GM19324 (cell line): ENCODE results near the gene ETHE1.
A peak's percentile ranks its signal among the peaks of the same experiment; 100 is the strongest.
"Not testable (repeated sequence)": the region's sequence is repeated elsewhere in the genome, so short reads cannot be mapped to it uniquely, and the experiment has no call there.

Experiments
- ATAC-seq: cut with Tn5 transposase; IDR thresholded peaks from one replicate; pipeline ENCODE4 v1.9.1; 2021; ENCODE audit warnings: mild to moderate bottlenecking, moderate library complexity; ENCODE audit not compliant: unreplicated experiment, low FRiP score

Gene ETHE1

GRCh38 chr19:43525836-43526771 is 897 bp downstream of the ETHE1 start:
- ATAC-seq = no peak

DNA sequence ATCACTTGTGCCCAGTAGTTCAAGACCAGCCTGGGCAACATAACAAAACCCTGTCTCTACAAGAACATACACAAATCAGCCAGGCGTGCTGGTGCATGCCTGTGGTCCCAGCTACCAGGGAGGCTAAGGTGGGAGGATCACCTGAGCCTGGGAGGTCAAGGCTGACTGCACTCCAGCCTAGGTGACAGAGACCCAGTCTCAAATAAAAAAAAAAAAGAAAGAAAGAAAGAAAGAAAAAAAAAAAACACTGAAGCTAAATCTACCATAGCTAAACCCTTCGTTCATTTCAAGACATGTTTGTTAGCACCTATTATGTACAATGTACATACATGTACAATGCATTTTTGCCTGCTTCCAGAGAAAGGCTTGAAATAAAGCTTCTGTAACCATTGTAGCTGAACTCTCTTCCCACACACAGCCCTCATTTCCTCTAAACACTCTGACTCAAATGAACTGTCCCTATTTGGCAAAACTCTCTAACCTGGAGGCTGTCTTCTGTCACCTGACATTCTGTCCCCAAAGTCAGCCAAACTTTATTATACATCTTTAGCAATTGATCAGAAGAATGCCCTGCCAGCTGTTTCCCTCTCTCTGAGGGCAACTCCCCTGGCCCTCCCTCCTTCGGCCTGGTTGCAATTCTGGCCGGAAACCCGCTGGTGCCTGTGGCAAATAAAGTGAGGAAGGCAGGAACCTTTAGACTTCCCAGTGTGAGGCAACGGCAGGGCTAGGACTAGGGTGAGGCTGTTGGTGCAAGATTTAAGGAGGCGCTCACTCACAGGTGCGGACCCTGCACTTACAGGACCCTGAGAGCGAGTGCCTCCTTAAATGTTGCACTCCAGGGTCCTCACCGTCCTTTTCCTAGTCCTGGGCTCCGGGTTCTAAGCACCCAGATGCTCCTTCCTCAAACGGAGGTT is 1.8 kb downstream of the ETHE1 start:
- no peak for ATAC-seq

DNA sequence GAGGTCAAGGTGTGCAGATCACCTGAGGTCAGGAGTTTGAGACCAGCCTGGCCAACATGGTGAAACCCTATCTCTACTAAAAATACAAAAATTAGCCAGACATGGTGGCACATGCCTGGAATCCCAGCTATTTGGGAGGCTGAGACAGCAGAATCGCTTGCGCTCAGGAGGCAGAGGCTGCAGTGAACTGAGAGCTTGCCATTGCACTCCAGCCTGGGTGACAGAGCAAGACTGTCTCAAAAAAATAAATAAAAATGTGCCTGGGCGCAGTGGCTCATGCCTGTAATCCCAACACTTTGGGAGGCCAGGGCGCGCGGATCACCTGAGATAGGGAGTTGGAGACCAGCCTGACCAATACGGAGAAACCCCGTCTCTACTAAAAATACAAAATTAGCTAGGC is 3.3 kb downstream of the ETHE1 start:
- not testable (repeated sequence) for ATAC-seq

GRCh38 chr19:43522929-43523328 is 4.1 kb downstream of the ETHE1 start:
- no peak for ATAC-seq

DNA sequence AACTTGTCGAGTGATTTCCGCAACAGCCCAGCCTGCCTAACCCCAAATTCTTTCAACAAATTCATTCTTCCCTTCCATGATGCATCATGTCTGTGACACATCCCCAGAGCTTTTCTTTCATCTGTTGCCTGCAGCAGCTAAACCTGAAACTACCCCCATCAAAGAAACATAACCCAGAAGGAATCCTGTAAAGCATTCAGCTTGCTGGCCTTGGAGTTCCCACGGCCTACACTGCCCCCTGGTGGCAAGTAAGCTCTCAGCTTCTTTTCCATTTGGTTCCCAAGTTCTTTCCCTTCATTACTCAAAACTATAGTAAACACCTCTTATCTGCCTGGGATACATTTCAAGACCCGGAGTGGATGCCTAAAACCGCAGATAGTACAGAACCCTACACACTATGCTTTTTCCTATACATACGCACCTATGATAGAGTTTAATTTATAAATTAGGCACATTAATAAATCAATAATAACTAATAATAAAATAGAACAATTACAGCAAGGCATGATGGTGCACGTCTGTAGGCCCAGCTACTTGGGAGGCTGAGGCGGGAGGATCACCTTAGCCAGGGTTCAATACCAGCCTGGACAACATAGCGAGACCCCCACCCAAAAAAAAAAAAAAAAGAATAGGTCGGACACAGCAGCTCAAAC is 7.4 kb downstream of the ETHE1 start:
- no peak for ATAC-seq

DNA sequence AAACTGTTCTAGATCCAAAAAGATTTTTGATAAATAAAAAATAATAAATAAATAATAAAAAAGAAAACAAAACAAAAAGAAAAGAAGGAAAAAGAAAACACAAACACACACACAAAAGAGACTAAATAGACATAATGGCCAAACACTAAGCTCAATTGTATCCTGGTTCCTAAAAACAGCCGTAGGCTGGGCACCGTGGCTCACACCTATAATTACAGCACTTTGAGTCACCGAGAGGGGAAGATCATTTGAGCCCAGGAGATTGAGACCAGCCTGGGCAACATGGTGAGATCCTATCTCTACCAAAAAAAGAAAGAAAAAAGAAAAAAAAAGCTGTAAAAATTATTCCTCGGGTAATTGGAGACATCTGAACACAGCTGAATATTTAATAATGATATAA is 8.9 kb downstream of the ETHE1 start:
- ATAC-seq = no peak

GRCh38 chr19:43512399-43512798 is 14.6 kb downstream of the ETHE1 start:
- ATAC-seq = not testable (repeated sequence)

DNA sequence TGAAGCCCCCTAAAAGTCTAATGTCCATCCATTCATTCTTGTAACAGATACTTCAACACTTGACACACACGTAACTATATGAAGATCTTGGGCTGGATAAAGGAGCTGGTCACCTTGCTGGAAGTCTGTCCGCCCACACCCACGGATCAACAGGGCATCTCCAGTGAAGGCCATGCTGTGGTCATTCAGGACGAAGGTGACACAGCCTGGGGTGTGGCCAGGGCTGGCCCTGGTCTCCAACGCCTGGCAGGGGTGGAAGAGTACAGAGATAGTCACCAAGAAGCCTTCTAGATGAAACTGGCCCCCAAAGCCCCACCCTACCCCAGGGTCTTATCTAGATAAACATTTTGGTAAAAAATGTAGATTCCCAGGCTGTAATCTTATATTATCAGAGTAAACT is 15.7 kb downstream of the ETHE1 start:
- no peak for ATAC-seq

- ATAC-seq = no peak
Measured at GRCh38 chr19:43510713-43511112, 16.3 kb downstream of the ETHE1 start.

- no peak for ATAC-seq
Measured at GRCh38 chr19:43507880-43508279, 19.1 kb downstream of the ETHE1 start.

DNA sequence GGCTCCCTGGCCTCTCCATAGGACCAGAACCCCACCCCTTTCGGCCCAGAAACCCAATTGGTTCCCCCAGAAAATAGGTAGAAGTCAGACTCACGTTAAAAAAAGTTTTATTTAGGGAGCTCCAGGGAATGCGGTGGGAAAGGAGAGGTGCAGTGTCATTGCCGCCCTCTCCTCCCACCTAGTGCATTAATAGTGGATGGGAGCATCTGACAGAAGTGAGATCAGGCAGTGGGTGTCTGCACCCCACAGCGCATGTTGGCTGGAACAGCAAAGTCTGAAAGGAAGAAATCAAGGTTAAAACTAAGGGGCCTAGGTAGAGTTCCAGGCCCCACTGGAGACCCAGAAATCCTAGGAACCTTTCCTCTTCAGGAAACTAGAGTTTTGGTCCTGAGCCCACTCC is 20.4 kb downstream of the ETHE1 start:
- ATAC-seq = no peak

DNA sequence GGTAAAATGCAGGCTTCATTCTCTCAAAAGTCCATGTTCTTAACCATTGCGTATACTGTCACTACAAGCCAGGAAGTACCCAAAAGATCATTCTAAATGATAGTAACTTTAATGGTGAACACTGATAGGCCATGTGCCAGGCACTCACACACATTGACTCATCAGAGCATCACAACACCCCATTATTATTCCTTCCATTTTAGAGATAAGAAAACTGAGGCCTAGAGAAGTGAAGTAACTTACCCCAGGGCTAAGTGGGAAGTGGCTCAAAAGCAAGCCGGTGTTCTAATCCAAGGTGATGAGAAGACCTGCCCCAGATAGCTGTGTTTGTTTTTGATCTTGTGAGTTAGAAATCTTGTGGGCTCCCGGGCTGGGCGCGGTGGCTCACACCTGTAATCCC is 21.1 kb downstream of the ETHE1 start:
- ATAC-seq = no peak

DNA sequence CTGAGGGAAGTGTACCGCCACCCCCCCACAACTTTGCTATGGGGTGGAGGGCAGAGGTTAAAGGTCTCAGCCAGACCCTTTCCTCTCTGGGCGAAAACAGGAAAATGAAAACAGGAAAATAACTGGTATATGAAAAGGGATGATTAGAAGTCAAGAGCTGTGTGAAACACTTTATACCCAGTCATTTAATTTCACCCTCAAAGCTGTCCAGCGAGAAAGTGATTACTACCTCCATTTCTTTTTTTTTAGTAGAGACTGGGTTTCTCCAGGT is 21.9 kb downstream of the ETHE1 start:
- no peak for ATAC-seq

GRCh38 chr19:43504426-43505185 is 22.4 kb downstream of the ETHE1 start, which contains the start of gene PHLDB3:
PHLDB3 (minus strand) TSS chr19:43504746; CDS start chr19:43504118, 628 bp downstream.
- peak; percentile 18 for ATAC-seq

DNA sequence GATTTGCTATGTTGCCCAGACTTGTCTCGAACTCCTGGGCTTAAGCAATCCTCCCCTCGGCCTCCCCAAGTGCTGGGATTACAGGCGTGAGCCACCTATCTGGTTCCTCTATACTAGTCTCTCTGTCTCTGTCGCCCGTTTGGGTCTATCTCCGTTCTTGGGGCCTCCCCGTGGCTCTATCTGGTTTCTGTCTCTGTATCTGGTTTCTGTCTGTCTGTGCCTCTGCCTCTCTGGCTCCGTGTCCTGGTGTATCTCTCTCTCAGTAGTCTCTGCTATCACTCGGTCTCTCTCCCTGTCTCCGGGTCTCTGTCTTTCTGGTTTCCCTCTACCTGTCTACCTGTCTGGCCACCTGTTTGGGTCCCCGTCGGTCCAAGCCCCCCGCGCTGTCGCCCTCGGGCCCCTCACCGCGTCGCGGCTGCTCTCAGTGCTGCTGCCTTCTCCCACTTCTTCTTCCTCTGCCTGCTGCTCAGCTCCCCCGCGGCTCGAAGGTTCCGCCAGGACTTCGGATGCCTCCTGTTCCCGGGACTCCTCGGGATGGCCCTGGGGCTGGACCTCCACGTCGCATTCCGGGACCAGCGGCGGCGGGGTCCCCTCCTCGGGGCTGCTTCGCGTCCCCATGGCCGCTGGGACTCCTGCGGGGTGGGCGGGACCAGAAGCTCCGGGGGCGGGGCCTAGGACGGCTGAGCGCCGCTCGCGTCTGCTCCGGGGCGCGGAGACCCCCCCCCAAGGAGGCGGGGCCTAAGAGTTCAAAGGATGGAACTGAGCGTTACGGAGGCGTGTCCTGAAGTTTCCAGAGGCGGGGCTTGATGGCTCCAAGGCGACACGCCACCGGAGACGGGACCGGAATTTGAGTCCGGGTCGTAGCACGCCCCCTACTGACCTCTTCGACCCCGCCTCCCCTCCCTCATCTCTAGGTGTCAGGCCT is 23.2 kb downstream of the ETHE1 start:
- ATAC-seq = peak; percentile 92

GRCh38 chr19:43502419-43502976 is 24.5 kb downstream of the ETHE1 start:
- ATAC-seq = no peak

DNA sequence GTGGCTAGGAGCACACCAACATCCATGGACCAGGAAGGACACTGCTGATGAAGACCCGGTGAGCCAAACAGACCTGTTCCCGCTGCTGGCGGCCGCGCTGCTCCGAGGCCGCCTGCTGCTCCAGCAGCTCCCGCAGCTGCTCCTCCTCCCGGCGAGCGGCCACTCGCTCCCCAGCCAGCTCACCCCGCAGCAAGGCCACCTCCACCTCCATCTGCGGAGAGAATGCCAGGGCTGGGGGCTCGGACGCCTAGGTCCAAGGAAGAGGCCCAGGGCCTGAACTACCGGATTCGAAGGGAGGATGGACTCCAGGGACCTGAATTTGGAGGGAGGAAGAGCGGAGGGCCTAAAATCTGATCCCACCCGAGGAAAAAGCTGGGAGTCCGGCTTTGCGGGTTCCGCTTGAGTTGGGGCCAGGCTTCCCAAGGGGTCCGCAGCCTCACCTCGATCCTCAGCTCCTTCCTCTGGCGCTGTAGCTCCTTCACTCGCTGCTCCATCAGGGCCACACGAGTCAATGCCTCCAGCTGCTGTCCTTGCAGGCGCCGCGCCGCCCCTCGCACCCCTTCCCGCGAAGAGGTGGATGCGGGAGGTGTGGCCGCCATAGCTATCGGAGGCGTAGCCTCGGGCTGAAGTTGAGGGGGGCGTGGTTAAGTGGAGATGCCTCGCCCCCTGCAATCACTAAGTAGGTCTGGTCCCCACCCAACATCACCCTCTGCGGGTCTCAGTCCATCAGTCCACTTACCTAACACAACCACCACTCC is 25.2 kb downstream of the ETHE1 start:
- no peak for ATAC-seq

DNA sequence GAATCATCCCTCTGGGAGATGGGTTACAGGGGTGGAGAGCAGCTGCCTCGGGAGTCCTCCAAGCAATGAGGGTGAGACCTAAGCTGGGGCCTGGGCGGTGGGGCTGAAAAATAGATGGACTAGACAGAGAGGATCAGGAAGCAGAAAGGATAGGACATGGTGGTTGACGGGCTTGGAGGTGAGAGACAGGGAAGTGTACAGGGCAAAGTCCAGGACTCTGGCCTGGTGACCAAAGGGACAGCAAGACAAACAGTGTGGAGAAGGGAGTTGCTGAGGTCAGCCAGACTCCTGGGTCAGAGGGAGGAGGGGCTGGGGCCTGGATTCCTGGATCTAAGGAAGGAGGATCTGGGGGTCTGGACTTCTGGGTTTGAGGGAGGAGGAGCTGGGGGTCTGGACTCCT is 28.0 kb downstream of the ETHE1 start:
- no peak for ATAC-seq
